BLaER1 (cell line): ENCODE data around the gene CNOT2.

ENCODE experiments used
- H3K27ac ChIP-seq: shearing (Covaris generic); formaldehyde crosslinking; 2 replicates; pipeline ENCODE4 v1.8.1; 2022
- H3K27me3 ChIP-seq: shearing (Covaris generic); formaldehyde crosslinking; 2 replicates; pipeline ENCODE4 v1.8.1; 2022
- H3K36me3 ChIP-seq: shearing (Covaris generic); formaldehyde crosslinking; 2 replicates; pipeline ENCODE4 v1.8.1; 2022
- H3K4me1 ChIP-seq: shearing (Covaris generic); formaldehyde crosslinking; 2 replicates; pipeline ENCODE4 v1.8.1; 2022
- H3K4me2 ChIP-seq: shearing (Covaris generic); formaldehyde crosslinking; 2 replicates; pipeline ENCODE4 v1.8.1; 2022
- H3K4me3 ChIP-seq: shearing (Covaris generic); formaldehyde crosslinking; 2 replicates; pipeline ENCODE4 v1.8.1; 2022
- H3K9ac ChIP-seq: shearing (Covaris generic); formaldehyde crosslinking; 2 replicates; pipeline ENCODE4 v1.8.1; 2022
- H3K9me3 ChIP-seq: shearing (Covaris generic); formaldehyde crosslinking; 2 replicates; pipeline ENCODE4 v1.8.1; 2022
- H4K20me1 ChIP-seq: shearing (Covaris generic); formaldehyde crosslinking; 2 replicates; pipeline ENCODE4 v1.8.1; 2022
- Cebpa-rat ChIP-seq: shearing (Covaris generic); IDR thresholded peaks from 2 replicates; pipeline ENCODE4 v1.8.1; 2022

The CNOT2 gene

GRCh38 chr12:70265132-70265531 lies 21.9 kb downstream of the CNOT2 start:
- Histone ChIP-seq H3K9ac (no peak overlapping the region), H3K27me3 (no peaks in the 10 kb centered on the region), H3K9me3 (peaks cover 36% of the 10 kb centered on the region), H3K36me3 (peaks cover 40% of the 10 kb centered on the region; the same call in 1 of the 2 replicates), H3K4me1 (peaks cover 13% of the 10 kb centered on the region; the same call in 1 of the 2 replicates), H3K4me2 (no peak overlapping the region), H3K4me3 (no peak overlapping the region), H3K27ac (no peak overlapping the region), H4K20me1 (peaks cover 92% of the 10 kb centered on the region)
- no peak for TF ChIP-seq Cebpa-rat

DNA sequence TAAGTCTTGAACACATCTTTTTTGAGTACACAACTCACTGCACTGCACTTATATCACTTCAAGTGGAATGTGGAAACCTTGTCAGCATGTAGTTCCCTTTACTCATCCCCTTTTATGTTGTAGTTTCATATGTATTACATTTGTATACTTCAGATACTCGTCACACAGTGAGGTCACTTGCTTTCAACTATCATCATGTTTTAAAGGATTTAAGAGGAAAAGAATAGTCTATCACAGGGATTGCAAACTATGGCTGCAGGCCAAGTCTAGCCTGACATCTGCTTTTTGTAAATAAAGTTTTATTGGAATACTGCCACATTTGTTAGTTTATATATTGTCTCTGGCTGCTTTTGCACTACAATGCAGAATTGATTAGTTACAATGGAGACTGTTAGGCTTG lies 24.3 kb downstream of the CNOT2 start:
- TF ChIP-seq Cebpa-rat = no peak
- Histone ChIP-seq H3K9me3 (peaks cover 32% of the 10 kb centered on the region), H3K9ac (no peak overlapping the region), H3K4me2 (no peak overlapping the region), H3K4me3 (no peak overlapping the region), H3K36me3 (peaks cover 53% of the 10 kb centered on the region), H3K4me1 (no peaks in the 10 kb centered on the region), H3K27ac (no peak overlapping the region), H4K20me1 (peaks cover 98% of the 10 kb centered on the region), H3K27me3 (no peaks in the 10 kb centered on the region)

DNA sequence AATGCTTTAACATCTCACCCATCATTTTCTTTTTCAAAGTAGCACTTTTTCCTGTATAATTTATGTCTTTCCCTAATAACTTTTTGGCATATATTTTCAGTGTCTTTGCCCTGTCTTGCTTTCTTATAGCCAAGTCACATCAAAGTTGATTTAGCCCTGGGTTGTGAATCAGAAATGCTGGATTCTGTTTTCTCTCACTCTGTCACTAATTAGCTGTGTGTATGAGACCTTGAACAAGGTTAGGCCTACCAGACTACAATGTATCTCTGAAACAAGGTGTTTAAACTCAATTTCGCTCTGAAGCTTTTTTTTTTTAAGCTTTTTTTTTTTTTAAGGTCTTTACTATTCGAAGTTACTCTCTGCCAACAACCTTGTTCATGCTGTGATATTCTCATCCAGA lies 25.7 kb downstream of the CNOT2 start:
- no peaks in the 10 kb centered on the region for H3K27me3 ChIP-seq
- peaks cover 18% of the 10 kb centered on the region for H3K9me3 ChIP-seq
- no peak overlapping the region for H3K4me2 ChIP-seq
- H3K36me3 ChIP-seq = peaks cover 54% of the 10 kb centered on the region
- H3K9ac ChIP-seq = no peak overlapping the region
- no peaks in the 10 kb centered on the region for H3K4me1 ChIP-seq
- no peak for TF ChIP-seq Cebpa-rat
- H3K4me3 ChIP-seq = no peak overlapping the region
- H3K27ac ChIP-seq = no peak overlapping the region
- H4K20me1 ChIP-seq = peaks cover 100% of the 10 kb centered on the region

GRCh38 chr12:70270108-70270507 lies 26.9 kb downstream of the CNOT2 start:
- H4K20me1 ChIP-seq = peaks cover 100% of the 10 kb centered on the region
- no peaks in the 10 kb centered on the region for H3K4me1 ChIP-seq
- H3K36me3 ChIP-seq = peaks cover 49% of the 10 kb centered on the region
- H3K9me3 ChIP-seq = peaks cover 10% of the 10 kb centered on the region; the same call in 1 of the 2 replicates
- H3K27ac ChIP-seq = no peak overlapping the region
- H3K4me2 ChIP-seq = no peak overlapping the region
- TF ChIP-seq Cebpa-rat = no peak
- H3K4me3 ChIP-seq = no peak overlapping the region
- no peaks in the 10 kb centered on the region for H3K27me3 ChIP-seq
- no peak overlapping the region for H3K9ac ChIP-seq

- peaks cover 100% of the 10 kb centered on the region for H4K20me1 ChIP-seq
- no peak overlapping the region for H3K4me3 ChIP-seq
- H3K4me1 ChIP-seq = no peaks in the 10 kb centered on the region
- H3K4me2 ChIP-seq = no peak overlapping the region
- TF ChIP-seq Cebpa-rat = no peak
- H3K9ac ChIP-seq = no peak overlapping the region
- peaks cover 48% of the 10 kb centered on the region for H3K36me3 ChIP-seq
- H3K27ac ChIP-seq = no peak overlapping the region
- no peaks in the 10 kb centered on the region for H3K27me3 ChIP-seq
- H3K9me3 ChIP-seq = peaks cover 8% of the 10 kb centered on the region; the same call in 1 of the 2 replicates
Measured at GRCh38 chr12:70271025-70271424, 27.8 kb downstream of the CNOT2 start.

DNA sequence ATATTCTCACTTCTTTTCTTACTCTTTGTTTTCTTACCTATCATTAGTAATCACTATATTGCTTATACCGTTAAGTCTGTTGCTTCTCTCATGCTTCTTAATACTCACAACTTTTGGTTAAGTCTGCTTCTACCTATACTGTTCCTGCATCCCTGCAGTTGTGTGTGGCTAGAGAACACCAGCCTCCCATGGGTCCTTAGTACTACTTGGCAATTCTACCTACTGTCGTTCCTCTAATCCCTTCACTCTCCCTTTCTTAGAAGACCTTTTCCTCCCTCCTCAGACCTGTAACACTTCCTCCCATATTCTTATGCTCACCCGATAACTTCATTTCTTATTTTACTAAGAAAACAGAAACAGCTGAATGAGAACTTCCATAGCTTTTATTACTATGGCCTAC lies 29.3 kb downstream of the CNOT2 start:
- no peak overlapping the region for H3K4me2 ChIP-seq
- H3K4me3 ChIP-seq = no peak overlapping the region
- peaks cover 5% of the 10 kb centered on the region; the same call in 1 of the 2 replicates for H3K9me3 ChIP-seq
- H3K36me3 ChIP-seq = peaks cover 37% of the 10 kb centered on the region
- H3K27me3 ChIP-seq = no peaks in the 10 kb centered on the region
- TF ChIP-seq Cebpa-rat = no peak
- H3K4me1 ChIP-seq = no peaks in the 10 kb centered on the region
- no peak overlapping the region for H3K9ac ChIP-seq
- H3K27ac ChIP-seq = no peak overlapping the region
- peaks cover 100% of the 10 kb centered on the region for H4K20me1 ChIP-seq

DNA sequence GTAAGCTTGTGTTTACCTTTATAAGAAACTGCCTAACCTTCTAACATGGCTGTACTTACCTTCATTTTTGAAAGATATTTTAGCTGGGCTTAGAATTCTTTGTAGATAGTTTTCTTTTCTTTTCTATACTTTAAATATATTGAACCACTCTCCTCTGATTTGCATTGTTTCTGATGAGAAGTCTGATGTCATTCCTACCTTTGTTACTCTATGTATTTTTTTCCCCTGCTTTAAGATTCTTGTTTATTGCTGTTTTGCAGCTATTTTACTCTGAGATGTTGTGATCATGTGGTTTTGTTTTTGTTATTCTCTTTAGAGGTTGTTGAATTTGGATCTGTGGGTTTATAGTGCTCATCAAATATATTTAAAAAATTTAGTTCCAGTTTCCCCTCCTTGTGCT lies 31.8 kb downstream of the CNOT2 start:
- Histone ChIP-seq H4K20me1 (peaks cover 100% of the 10 kb centered on the region), H3K9me3 (peaks cover 5% of the 10 kb centered on the region; the same call in 1 of the 2 replicates), H3K9ac (no peak overlapping the region), H3K27ac (no peak overlapping the region), H3K4me1 (no peaks in the 10 kb centered on the region), H3K4me2 (no peak overlapping the region), H3K4me3 (no peak overlapping the region), H3K27me3 (no peaks in the 10 kb centered on the region), H3K36me3 (peaks cover 44% of the 10 kb centered on the region)
- no peak for TF ChIP-seq Cebpa-rat

GRCh38 chr12:70277973-70278372 lies 34.7 kb downstream of the CNOT2 start:
- no peak overlapping the region for H3K9ac ChIP-seq
- no peak overlapping the region for H3K4me2 ChIP-seq
- H4K20me1 ChIP-seq = peaks cover 98% of the 10 kb centered on the region
- peaks cover 38% of the 10 kb centered on the region for H3K36me3 ChIP-seq
- no peak overlapping the region for H3K4me3 ChIP-seq
- no peak for TF ChIP-seq Cebpa-rat
- H3K4me1 ChIP-seq = no peaks in the 10 kb centered on the region
- H3K9me3 ChIP-seq = no peaks in the 10 kb centered on the region
- H3K27me3 ChIP-seq = no peaks in the 10 kb centered on the region
- no peak overlapping the region for H3K27ac ChIP-seq

- TF ChIP-seq Cebpa-rat = no peak
- Histone ChIP-seq H3K4me2 (no peak overlapping the region), H3K27ac (no peak overlapping the region), H3K36me3 (peaks cover 40% of the 10 kb centered on the region), H3K4me1 (no peaks in the 10 kb centered on the region), H4K20me1 (peaks cover 97% of the 10 kb centered on the region), H3K4me3 (no peak overlapping the region), H3K27me3 (no peaks in the 10 kb centered on the region), H3K9me3 (peaks cover under 1% of the 10 kb centered on the region; the same call in 1 of the 2 replicates), H3K9ac (no peak overlapping the region)
Measured at GRCh38 chr12:70278945-70279344, 35.7 kb downstream of the CNOT2 start.

GRCh38 chr12:70283232-70283631 lies 40.0 kb downstream of the CNOT2 start:
- no peak for TF ChIP-seq Cebpa-rat
- peaks cover 94% of the 10 kb centered on the region for H4K20me1 ChIP-seq
- H3K27ac ChIP-seq = no peak overlapping the region
- no peaks in the 10 kb centered on the region for H3K4me1 ChIP-seq
- H3K4me2 ChIP-seq = no peak overlapping the region
- H3K4me3 ChIP-seq = no peak overlapping the region
- no peaks in the 10 kb centered on the region for H3K27me3 ChIP-seq
- H3K9me3 ChIP-seq = peaks cover 9% of the 10 kb centered on the region
- peaks cover 68% of the 10 kb centered on the region for H3K36me3 ChIP-seq
- no peak overlapping the region for H3K9ac ChIP-seq

DNA sequence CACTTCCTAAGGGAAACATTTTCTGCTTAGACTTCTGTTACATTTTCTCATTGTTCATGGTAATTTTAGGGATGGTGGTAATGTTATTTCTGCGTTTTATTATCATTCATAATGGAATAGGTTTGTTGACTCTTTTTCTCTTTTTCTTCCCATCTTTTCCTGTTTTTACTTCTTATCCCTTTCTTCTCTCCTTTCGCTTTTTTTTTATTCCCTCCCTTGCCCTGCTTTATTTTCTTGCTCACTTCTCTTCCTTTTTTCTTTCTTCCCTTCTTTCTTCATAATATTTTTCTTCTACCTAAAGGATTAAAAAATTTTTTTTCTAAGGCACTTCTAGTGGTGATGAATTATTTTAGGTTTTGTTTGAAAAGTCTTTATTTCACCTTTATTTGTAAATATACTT lies 45.6 kb downstream of the CNOT2 start:
- H3K27ac ChIP-seq = no peak overlapping the region
- peaks cover 10% of the 10 kb centered on the region for H3K4me1 ChIP-seq
- no peak overlapping the region for H3K9ac ChIP-seq
- H4K20me1 ChIP-seq = peaks cover 88% of the 10 kb centered on the region
- H3K4me3 ChIP-seq = no peak overlapping the region
- peaks cover 12% of the 10 kb centered on the region for H3K9me3 ChIP-seq
- no peak overlapping the region for H3K4me2 ChIP-seq
- no peak for TF ChIP-seq Cebpa-rat
- no peaks in the 10 kb centered on the region for H3K27me3 ChIP-seq
- peaks cover 72% of the 10 kb centered on the region for H3K36me3 ChIP-seq
